WERI-Rb-1 (cell line): ENCODE data around the gene TBL1Y.

ENCODE experiments used
- DNase-seq: peaks from one replicate; pipeline ENCODE4 v3.0.0-alpha.2; 2020
- H3K27ac ChIP-seq: fragments of 250-450 bp; sonication (Bioruptor Pico); 2 replicates; pipeline ENCODE4 v1.5.1; 2020; ENCODE audit warnings: mild to moderate bottlenecking, moderate library complexity
- H3K27me3 ChIP-seq: fragments of 250-450 bp; sonication (Bioruptor Pico); 2 replicates; pipeline ENCODE4 v1.5.1; 2021; ENCODE audit warnings: mild to moderate bottlenecking, low read depth, moderate library complexity; ENCODE audit not compliant: insufficient read depth, severe bottlenecking
- H3K36me3 ChIP-seq: fragments of 250-450 bp; sonication (Bioruptor Pico); 2 replicates; pipeline ENCODE4 v1.5.1; 2020; ENCODE audit warnings: mild to moderate bottlenecking, moderate library complexity
- H3K4me3 ChIP-seq: 2 replicates; pipeline ENCODE4 v1.5.1; 2011; ENCODE audit warnings: low read depth, mild to moderate bottlenecking, control low read depth, low read length
- H3K9me3 ChIP-seq: fragments of 250-450 bp; sonication (Bioruptor Pico); 2 replicates; pipeline ENCODE4 v1.5.1; 2021; ENCODE audit warnings: mild to moderate bottlenecking, moderate library complexity; ENCODE audit not compliant: severe bottlenecking
- TF ChIP-seq, protein P1 (sequence below): IDR thresholded peaks from 2 replicates; pipeline ENCODE4 v1.5.1; 2011; ENCODE audit warnings: low read depth, mild to moderate bottlenecking, control low read depth, inconsistent platforms, low read length

Gene TBL1Y

DNA sequence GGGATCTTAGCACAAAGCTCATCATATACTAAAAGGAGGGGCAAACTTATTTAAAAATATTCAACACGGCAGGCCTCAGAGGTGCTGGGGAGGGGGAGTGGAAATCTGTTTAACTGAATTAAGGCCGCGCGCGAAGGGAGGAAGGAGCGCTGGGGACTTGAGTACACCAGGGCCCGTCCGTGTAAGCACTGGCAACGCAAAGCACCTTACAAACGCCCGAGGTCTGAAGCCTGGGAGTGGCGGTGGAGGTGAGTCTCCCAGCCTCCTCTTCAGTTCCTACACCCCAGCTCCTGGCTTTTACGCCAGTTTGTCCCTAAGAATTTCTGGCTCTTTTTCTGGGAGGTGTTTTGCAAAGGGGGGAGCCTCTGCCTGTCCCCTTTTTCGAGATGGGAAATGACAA is 641 bp upstream of the TBL1Y start:
- TF ChIP-seq, protein P1, sequence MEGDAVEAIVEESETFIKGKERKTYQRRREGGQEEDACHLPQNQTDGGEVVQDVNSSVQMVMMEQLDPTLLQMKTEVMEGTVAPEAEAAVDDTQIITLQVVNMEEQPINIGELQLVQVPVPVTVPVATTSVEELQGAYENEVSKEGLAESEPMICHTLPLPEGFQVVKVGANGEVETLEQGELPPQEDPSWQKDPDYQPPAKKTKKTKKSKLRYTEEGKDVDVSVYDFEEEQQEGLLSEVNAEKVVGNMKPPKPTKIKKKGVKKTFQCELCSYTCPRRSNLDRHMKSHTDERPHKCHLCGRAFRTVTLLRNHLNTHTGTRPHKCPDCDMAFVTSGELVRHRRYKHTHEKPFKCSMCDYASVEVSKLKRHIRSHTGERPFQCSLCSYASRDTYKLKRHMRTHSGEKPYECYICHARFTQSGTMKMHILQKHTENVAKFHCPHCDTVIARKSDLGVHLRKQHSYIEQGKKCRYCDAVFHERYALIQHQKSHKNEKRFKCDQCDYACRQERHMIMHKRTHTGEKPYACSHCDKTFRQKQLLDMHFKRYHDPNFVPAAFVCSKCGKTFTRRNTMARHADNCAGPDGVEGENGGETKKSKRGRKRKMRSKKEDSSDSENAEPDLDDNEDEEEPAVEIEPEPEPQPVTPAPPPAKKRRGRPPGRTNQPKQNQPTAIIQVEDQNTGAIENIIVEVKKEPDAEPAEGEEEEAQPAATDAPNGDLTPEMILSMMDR: no peak
- Histone ChIP-seq H3K27ac (no peak overlapping the region), H3K27me3 (no peaks in the 10 kb centered on the region), H3K36me3 (no peaks in the 10 kb centered on the region), H3K9me3 (no peaks in the 10 kb centered on the region), H3K4me3 (no peak overlapping the region)
- DNase-seq: no peak

DNA sequence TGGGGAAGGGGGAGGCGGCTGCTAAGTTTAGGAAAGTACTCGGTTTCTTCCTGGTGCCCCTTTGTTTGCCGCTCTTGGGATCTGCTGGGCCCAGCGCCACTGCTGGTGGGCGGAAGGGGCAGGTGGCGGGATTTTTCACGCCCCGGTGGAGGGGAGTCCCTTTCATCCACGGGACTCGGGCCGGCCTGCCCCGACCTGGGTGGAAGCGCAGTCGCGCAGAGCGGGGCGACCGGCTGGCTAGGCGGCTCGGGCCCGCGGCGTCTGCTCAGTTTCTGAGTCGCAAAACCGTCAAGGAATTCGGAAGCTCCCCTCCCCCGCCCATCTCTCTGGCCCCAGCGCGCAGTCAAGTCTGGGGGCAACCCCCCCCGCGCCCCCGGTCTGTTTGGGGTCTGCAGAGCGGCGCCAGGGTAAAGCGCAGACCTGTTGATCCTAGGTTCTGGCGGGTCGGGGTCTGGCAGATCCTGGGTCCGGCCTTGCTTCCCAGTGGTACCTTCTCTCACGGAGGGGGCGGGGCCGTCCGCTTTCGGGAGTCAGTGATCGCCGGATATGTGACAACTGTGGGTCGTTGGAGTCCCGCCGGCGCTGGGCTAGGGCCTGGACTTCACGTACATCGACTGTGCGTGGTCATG is 870 bp downstream of the TBL1Y start, which contains the start of gene AMELY:
Gene AMELY (minus strand): TSS at position 500 of the 629 bp plus-strand sequence. CDS start 39,144 bp downstream, outside the sequence.
- H3K27ac ChIP-seq: no peak within 1 kb of the TSS

DNA sequence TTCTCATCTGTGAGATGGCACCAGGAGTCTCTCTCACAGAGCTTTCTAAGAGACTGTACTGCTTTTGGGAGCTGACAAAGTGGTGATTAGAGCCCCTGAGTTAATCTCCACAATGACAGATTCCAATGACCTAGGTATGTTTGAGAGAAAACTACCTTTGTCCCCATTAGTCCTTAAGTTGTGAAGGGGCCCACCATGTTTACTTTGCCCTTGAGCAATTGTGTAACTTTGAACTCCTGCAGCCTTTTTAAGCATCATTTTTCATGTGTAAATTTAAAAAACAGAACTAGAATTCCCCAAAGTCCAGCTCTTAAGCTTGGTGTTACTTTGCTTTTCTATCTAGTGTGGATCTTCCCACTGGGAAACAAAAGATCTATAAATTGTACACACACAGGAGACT is 2.9 kb downstream of the TBL1Y start:
- no peak for DNase-seq
- Histone ChIP-seq H3K27ac (no peak overlapping the region), H3K27me3 (no peaks in the 10 kb centered on the region), H3K36me3 (no peaks in the 10 kb centered on the region), H3K9me3 (no peaks in the 10 kb centered on the region), H3K4me3 (no peak overlapping the region)
- TF ChIP-seq, protein P1: no peak

More for the DNA sequence above, 870 bp downstream of the TBL1Y start, which contains the start of gene AMELY:
- Histone ChIP-seq H3K27me3 (no peaks in the 10 kb centered on the region), H3K9me3 (no peaks in the 10 kb centered on the region), H3K36me3 (no peaks in the 10 kb centered on the region), H3K4me3 (no peak within 1 kb of the TSS)
- no peak for DNase-seq
- TF ChIP-seq, protein P1: no peak

DNA sequence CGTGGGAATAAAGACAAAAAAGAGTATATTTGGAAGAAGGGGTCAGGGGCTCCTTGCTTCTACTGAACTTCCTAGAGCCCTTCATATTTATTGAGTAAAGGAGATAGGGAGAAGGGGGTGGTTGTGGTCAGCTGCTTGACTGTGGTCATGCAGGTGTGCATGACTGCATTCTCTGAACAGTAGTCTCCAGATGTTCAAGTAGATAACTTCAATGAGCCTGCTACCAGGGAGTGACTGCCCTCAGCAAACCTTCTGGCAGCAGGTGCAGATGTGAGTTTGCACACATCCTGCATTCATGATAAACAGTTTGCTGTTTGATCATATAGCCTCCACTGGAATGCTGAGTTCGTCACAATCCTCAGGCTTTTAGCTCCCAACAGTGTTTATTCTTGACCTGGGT is 10.6 kb downstream of the TBL1Y start:
- no peaks in the 10 kb centered on the region for H3K9me3 ChIP-seq
- H3K4me3 ChIP-seq: no peak overlapping the region
- no peak overlapping the region for H3K27ac ChIP-seq
- no peaks in the 10 kb centered on the region for H3K36me3 ChIP-seq
- H3K27me3 ChIP-seq: no peaks in the 10 kb centered on the region
- no peak for DNase-seq
- TF ChIP-seq, protein P1: no peak

DNA sequence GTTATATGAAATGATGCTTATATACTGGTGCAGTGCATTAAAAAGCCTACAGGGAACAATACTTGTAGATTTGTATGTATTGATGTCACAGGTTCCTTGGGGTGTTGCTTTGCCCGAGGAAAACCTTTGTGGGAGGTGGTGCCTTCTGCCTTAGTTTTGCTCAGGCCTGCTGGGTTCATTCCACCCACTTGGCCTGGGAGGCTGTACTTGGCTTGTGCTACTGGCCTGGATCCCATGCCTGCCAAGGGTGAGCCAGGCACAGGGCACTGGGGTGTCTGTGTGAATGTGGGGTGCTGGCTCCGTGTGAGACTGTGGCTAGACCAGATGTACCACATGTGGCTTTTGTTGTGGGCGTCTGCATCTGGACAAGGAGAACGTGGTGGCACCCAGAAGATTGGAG is 17.8 kb downstream of the TBL1Y start:
- Histone ChIP-seq H3K27ac (no peak overlapping the region), H3K27me3 (no peaks in the 10 kb centered on the region)
- TF ChIP-seq, protein P1: no peak

DNA sequence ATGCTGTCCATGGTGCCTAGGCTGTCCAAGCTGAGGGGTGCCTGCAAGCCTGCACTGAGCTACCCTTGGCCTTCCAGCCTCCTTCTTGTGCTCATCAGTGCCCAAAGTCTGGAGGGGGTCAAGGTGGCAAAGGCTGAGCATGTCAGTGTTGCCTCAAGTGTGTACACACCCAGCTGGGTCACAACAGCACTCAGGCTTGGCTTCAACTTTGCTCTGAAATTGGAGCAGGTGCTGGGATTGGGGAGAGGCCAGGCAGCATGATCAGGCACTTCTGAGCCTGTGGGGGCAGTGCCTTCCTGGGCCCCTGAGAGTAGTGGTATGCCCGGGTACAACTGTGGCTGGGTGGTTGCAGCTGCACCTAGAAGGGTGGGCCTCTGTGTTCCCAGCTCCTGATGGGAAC is 18.7 kb downstream of the TBL1Y start:
- H3K9me3 ChIP-seq: no peaks in the 10 kb centered on the region
- H3K27ac ChIP-seq: no peak overlapping the region
- no peak for DNase-seq
- TF ChIP-seq, protein P1: no peak
- no peaks in the 10 kb centered on the region for H3K27me3 ChIP-seq
- no peak overlapping the region for H3K4me3 ChIP-seq
- H3K36me3 ChIP-seq: no peaks in the 10 kb centered on the region

More for the DNA sequence above, 17.8 kb downstream of the TBL1Y start:
- Histone ChIP-seq H3K9me3 (no peaks in the 10 kb centered on the region), H3K36me3 (no peaks in the 10 kb centered on the region), H3K4me3 (no peak overlapping the region)
- no peak for DNase-seq
